Measurements from ENCODE around the gene NQO1. TPM values are rescaled to one million over a fixed set of nuclear protein-coding genes. Genes with fewer than 3 reads are reported as not detected.
A peak's percentile ranks its signal among the peaks of the same experiment; 100 is the strongest.

The NQO1 gene
- total RNA-seq, 1 experiment from 2014 or later = 519 TPM

DNA sequence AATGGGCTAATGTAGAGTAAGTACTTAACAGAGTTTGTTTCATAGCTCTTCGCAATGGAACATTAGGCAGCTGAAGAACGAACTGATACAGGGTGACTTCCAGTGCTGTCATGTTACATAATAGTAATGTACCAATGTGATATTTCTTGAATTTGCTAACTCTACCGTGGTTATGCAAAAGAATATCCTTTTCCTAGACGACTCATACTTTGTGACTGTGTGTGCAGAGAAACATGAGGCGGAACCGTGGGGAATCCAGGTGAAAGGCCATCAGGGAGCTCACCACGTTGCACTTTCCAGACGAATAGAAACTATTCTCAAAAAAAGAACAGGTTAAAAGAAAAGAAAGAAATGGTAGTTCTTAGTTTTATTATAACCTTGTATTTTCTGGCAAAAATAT lies 15.2 kb upstream of the NQO1 start:
- ATAC-seq (no peak), DNase-seq (ENCODE audit: low read depth, low spot score) (no peak)
- Histone ChIP-seq H3K9ac (ENCODE audit: low read length) (no peak overlapping the region), H3K27me3 (ENCODE audit: insufficient read depth, low read length) (no peaks in the 10 kb centered on the region), H3K4me3 (replicated peaks in 1 of 2; ENCODE audit: low read depth in 1 of 2, low read length in 2 of 2) (no peak overlapping the region), H3K79me2 (ENCODE audit: insufficient read depth, low read length) (peaks cover 46% of the 10 kb centered on the region), H3K9me3 (ENCODE audit: control insufficient read depth in 1 of 2, insufficient read depth in 1 of 2, low read depth in 1 of 2, low read length in 2 of 2) (no peaks in the 10 kb centered on the region), H3K27ac (ENCODE audit: low read depth, low read length) (no peak overlapping the region), H2AFZ (ENCODE audit: low read depth, low read length, poor library complexity, severe bottlenecking) (no peak overlapping the region), H3K9me2 (ENCODE audit: insufficient read depth) (no peaks in the 10 kb centered on the region), H3K4me1 (ENCODE audit: control insufficient read depth in 1 of 2, insufficient read depth in 2 of 2, low read length in 2 of 2) (no peaks in the 10 kb centered on the region), H3K36me3 (ENCODE audit: control insufficient read depth in 1 of 2, insufficient read depth in 2 of 2, low read length in 2 of 2) (peaks cover 40 to 60% of the 10 kb centered on the region in 2 experiments), H3K4me2 (ENCODE audit: low read length) (no peak overlapping the region), H4K20me1 (ENCODE audit: insufficient read depth) (no peaks in the 10 kb centered on the region)
- ChIA-PET POLR2A (interaction anchor here (1.2 to 2.4 kb wide), 2 partner anchors 13 to 15 kb away, joined by 4 to 8 read pairs; partner anchors contain the start of genes NOB1 and NQO1), CTCF (interaction anchor here (1.7 kb wide), 1 partner anchor 13 kb away, joined by 4 read pairs; the partner anchor contains the start of gene NOB1), RAD21 (ENCODE audit: low non-redundant PET in 1 of 2, low total read pairs in 2 of 2, uncharacterized antibody in 2 of 2, unreplicated experiment in 2 of 2) (no interaction called here)
- intact Hi-C loops (cut with micrococcal nuclease) = no loop called here
- no TSS peak for BruUV-seq (replicated peaks)
- TF ChIP-seq, protein P1, sequence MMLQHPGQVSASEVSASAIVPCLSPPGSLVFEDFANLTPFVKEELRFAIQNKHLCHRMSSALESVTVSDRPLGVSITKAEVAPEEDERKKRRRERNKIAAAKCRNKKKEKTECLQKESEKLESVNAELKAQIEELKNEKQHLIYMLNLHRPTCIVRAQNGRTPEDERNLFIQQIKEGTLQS (IDR thresholded peaks at IDR 0.05) = no peak
- peak; percentile 11; the same call in 1 of the 2 replicates for TF ChIP-seq POLR2AphosphoS5 (IDR thresholded peaks at IDR 0.05; ENCODE audit: low read depth, low read length)

DNA sequence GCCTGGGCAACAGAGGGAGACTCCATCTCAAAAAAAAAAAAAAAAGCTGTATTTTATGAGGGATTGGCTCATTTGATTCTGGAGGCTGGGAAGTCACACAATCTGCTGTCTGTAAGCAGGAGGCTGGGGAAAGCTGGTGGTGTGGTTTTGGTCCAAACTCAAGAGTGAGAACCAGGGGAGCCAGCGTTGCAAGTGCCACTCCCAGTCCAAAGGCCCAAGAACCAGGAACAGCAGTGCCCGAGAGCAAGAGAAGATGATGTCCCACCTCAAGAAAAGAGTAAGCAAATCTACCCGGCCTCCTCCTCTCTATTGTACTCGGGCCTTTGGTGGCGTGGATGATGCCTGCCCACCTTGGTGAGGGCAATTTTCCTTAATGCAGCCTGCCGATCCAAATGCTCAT lies 5.7 kb upstream of the NQO1 start:
- BruUV-seq (replicated peaks) = no TSS peak

More for the DNA sequence above, 5.7 kb upstream of the NQO1 start:
- ATAC-seq = no peak
- H3K4me2 ChIP-seq (ENCODE audit: low read length) = no peak overlapping the region
- intact Hi-C loops (cut with micrococcal nuclease) = no loop called here
- RAD21 ChIA-PET (ENCODE audit: low non-redundant PET in 1 of 2, low total read pairs in 2 of 2, uncharacterized antibody in 2 of 2, unreplicated experiment in 2 of 2) = no interaction called here
- H3K79me2 ChIP-seq (ENCODE audit: insufficient read depth, low read length) = peaks cover 7% of the 10 kb centered on the region; the same call in 1 of the 2 replicates
- CTCF ChIA-PET = no interaction called here
- POLR2A ChIA-PET = no interaction called here
- H3K4me1 ChIP-seq (ENCODE audit: control insufficient read depth in 1 of 2, insufficient read depth in 2 of 2, low read length in 2 of 2) = peaks cover 18 to 19% of the 10 kb centered on the region in 2 experiments
- H3K27ac ChIP-seq (ENCODE audit: low read depth, low read length) = no peak overlapping the region
- no peak overlapping the region for H3K4me3 ChIP-seq (replicated peaks in 1 of 2; ENCODE audit: low read depth in 1 of 2, low read length in 2 of 2)
- no peak overlapping the region for H3K9ac ChIP-seq (ENCODE audit: low read length)
- H4K20me1 ChIP-seq (ENCODE audit: insufficient read depth) = no peaks in the 10 kb centered on the region
- no peaks in the 10 kb centered on the region for H3K9me3 ChIP-seq (ENCODE audit: control insufficient read depth in 1 of 2, insufficient read depth in 1 of 2, low read depth in 1 of 2, low read length in 2 of 2)
- no peak overlapping the region for H2AFZ ChIP-seq (ENCODE audit: low read depth, low read length, poor library complexity, severe bottlenecking)
- H3K27me3 ChIP-seq (ENCODE audit: insufficient read depth, low read length) = no peaks in the 10 kb centered on the region
- DNase-seq (ENCODE audit: low read depth, low spot score) = no peak
- no peaks in the 10 kb centered on the region for H3K36me3 ChIP-seq (ENCODE audit: control insufficient read depth in 1 of 2, insufficient read depth in 2 of 2, low read length in 2 of 2)
- H3K9me2 ChIP-seq (ENCODE audit: insufficient read depth) = no peaks in the 10 kb centered on the region
- TF ChIP-seq POLR2AphosphoS5 (IDR thresholded peaks at IDR 0.05; ENCODE audit: low read depth, low read length) (no peak), SIN3A (IDR thresholded peaks at IDR 0.05; ENCODE audit: low read depth) (no peak), EZH2phosphoT487 (IDR thresholded peaks at IDR 0.05; ENCODE audit: borderline replicate concordance) (no peak), RAD21 (IDR thresholded peaks at IDR 0.05; ENCODE audit: low read depth) (no peak), JUND (IDR thresholded peaks at IDR 0.05) (no peak), ELF1 (IDR thresholded peaks at IDR 0.05; ENCODE audit: borderline replicate concordance, low read depth) (no peak), TCF7L2 (IDR thresholded peaks at IDR 0.05; ENCODE audit: borderline replicate concordance, extremely low read depth, insufficient read depth, insufficient read length) (no peak)
- TF ChIP-seq, protein P2, sequence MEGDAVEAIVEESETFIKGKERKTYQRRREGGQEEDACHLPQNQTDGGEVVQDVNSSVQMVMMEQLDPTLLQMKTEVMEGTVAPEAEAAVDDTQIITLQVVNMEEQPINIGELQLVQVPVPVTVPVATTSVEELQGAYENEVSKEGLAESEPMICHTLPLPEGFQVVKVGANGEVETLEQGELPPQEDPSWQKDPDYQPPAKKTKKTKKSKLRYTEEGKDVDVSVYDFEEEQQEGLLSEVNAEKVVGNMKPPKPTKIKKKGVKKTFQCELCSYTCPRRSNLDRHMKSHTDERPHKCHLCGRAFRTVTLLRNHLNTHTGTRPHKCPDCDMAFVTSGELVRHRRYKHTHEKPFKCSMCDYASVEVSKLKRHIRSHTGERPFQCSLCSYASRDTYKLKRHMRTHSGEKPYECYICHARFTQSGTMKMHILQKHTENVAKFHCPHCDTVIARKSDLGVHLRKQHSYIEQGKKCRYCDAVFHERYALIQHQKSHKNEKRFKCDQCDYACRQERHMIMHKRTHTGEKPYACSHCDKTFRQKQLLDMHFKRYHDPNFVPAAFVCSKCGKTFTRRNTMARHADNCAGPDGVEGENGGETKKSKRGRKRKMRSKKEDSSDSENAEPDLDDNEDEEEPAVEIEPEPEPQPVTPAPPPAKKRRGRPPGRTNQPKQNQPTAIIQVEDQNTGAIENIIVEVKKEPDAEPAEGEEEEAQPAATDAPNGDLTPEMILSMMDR (IDR thresholded peaks at IDR 0.05 in 2 of 3, conservative IDR thresholded peaks at IDR 0.05 in 1 of 3; ENCODE audit: borderline replicate concordance in 1 of 3, insufficient read depth in 1 of 3, low read depth in 2 of 3, low read length in 2 of 3) = no peak
- TF ChIP-seq, protein P3, sequence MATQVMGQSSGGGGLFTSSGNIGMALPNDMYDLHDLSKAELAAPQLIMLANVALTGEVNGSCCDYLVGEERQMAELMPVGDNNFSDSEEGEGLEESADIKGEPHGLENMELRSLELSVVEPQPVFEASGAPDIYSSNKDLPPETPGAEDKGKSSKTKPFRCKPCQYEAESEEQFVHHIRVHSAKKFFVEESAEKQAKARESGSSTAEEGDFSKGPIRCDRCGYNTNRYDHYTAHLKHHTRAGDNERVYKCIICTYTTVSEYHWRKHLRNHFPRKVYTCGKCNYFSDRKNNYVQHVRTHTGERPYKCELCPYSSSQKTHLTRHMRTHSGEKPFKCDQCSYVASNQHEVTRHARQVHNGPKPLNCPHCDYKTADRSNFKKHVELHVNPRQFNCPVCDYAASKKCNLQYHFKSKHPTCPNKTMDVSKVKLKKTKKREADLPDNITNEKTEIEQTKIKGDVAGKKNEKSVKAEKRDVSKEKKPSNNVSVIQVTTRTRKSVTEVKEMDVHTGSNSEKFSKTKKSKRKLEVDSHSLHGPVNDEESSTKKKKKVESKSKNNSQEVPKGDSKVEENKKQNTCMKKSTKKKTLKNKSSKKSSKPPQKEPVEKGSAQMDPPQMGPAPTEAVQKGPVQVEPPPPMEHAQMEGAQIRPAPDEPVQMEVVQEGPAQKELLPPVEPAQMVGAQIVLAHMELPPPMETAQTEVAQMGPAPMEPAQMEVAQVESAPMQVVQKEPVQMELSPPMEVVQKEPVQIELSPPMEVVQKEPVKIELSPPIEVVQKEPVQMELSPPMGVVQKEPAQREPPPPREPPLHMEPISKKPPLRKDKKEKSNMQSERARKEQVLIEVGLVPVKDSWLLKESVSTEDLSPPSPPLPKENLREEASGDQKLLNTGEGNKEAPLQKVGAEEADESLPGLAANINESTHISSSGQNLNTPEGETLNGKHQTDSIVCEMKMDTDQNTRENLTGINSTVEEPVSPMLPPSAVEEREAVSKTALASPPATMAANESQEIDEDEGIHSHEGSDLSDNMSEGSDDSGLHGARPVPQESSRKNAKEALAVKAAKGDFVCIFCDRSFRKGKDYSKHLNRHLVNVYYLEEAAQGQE (IDR thresholded peaks at IDR 0.05; ENCODE audit: low read depth) = no peak
